ENCODE data around the gene WDFY2. TPM values are rescaled to one million over a fixed set of nuclear protein-coding genes. Genes with fewer than 3 reads are reported as not detected.

The WDFY2 gene
- total RNA-seq, 1 donor from 2014 or later: 20.7 TPM

- no peak overlapping the region for H3K4me3 Mint-ChIP-seq
- peak overlapping the region; percentile 75 for H3K27ac Mint-ChIP-seq (ENCODE audit: unreplicated experiment)
- no peak for DNase-seq (ENCODE audit: low read depth, low spot score)
- no peaks in the 10 kb centered on the region for H3K36me3 Mint-ChIP-seq (ENCODE audit: low read depth)
- H3K27me3 Mint-ChIP-seq (ENCODE audit: low read depth): no peaks in the 10 kb centered on the region
- TF ChIP-seq CTCF (conservative IDR thresholded peaks at IDR 0.05): no peak
- H3K9me3 Mint-ChIP-seq: no peaks in the 10 kb centered on the region
- H3K4me1 Mint-ChIP-seq: peaks cover 27% of the 10 kb centered on the region
Observed at GRCh38 chr13:51782026-51782710, 197.9 kb downstream of the WDFY2 start.

GRCh38 chr13:51783428-51784094 lies 199.3 kb downstream of the WDFY2 start:
- H3K36me3 Mint-ChIP-seq (ENCODE audit: low read depth): no peaks in the 10 kb centered on the region
- no peak for DNase-seq (ENCODE audit: low read depth, low spot score)
- H3K27ac Mint-ChIP-seq (ENCODE audit: unreplicated experiment): no peak overlapping the region
- H3K27me3 Mint-ChIP-seq (ENCODE audit: low read depth): no peaks in the 10 kb centered on the region
- TF ChIP-seq CTCF (conservative IDR thresholded peaks at IDR 0.05): no peak
- H3K4me3 Mint-ChIP-seq: no peak overlapping the region
- H3K9me3 Mint-ChIP-seq: no peaks in the 10 kb centered on the region
- peaks cover 21% of the 10 kb centered on the region for H3K4me1 Mint-ChIP-seq

- Mint-ChIP-seq H3K27me3 (ENCODE audit: low read depth) (no peaks in the 10 kb centered on the region), H3K27ac (ENCODE audit: unreplicated experiment) (no peak overlapping the region), H3K4me1 (peaks cover 20% of the 10 kb centered on the region), H3K36me3 (ENCODE audit: low read depth) (no peaks in the 10 kb centered on the region), H3K4me3 (no peak overlapping the region), H3K9me3 (no peaks in the 10 kb centered on the region)
- no peak for TF ChIP-seq CTCF (conservative IDR thresholded peaks at IDR 0.05)
- DNase-seq (ENCODE audit: low read depth, low spot score): no peak
Observed at GRCh38 chr13:51784097-51784496, 199.8 kb downstream of the WDFY2 start.

GRCh38 chr13:51785712-51786424 lies 201.6 kb downstream of the WDFY2 start:
- Mint-ChIP-seq H3K4me3 (no peak overlapping the region), H3K9me3 (no peaks in the 10 kb centered on the region), H3K27ac (ENCODE audit: unreplicated experiment) (no peak overlapping the region), H3K4me1 (peaks cover 16% of the 10 kb centered on the region), H3K27me3 (ENCODE audit: low read depth) (no peaks in the 10 kb centered on the region), H3K36me3 (ENCODE audit: low read depth) (peaks cover 2% of the 10 kb centered on the region)
- DNase-seq (ENCODE audit: low read depth, low spot score): no peak
- TF ChIP-seq CTCF (conservative IDR thresholded peaks at IDR 0.05): no peak

- no peaks in the 10 kb centered on the region for H3K27me3 Mint-ChIP-seq (ENCODE audit: low read depth)
- TF ChIP-seq CTCF (conservative IDR thresholded peaks at IDR 0.05): no peak
- H3K27ac Mint-ChIP-seq (ENCODE audit: unreplicated experiment): peak overlapping the region; percentile 91
- DNase-seq (ENCODE audit: low read depth, low spot score): no peak
- H3K4me1 Mint-ChIP-seq: peaks cover 16% of the 10 kb centered on the region
- no peak overlapping the region for H3K4me3 Mint-ChIP-seq
- H3K9me3 Mint-ChIP-seq: no peaks in the 10 kb centered on the region
- H3K36me3 Mint-ChIP-seq (ENCODE audit: low read depth): peaks cover 2% of the 10 kb centered on the region
Observed at GRCh38 chr13:51786425-51787265, 202.4 kb downstream of the WDFY2 start.
